Activated CD4-positive, alpha-beta T cell treated with anti-CD3 and anti-CD28 coated beads for 36 hours (primary cell): Measurements from ENCODE around the gene KCTD18. TPM values are rescaled to one million over a fixed set of nuclear protein-coding genes. Genes with fewer than 3 reads are reported as not detected.

Experiments used
- ATAC-seq: fragments of 200-7000 bp; cut with Tn5 transposase; one replicate; pipeline ENCODE4 v1.10.0; 2021; ENCODE audit warnings: mild to moderate bottlenecking, moderate library complexity
- CTCF ChIA-PET: fragments of 350-600 bp; sonication (Branson Sonifier 250); formaldehyde crosslinking; loops from one replicate; lab custom pipeline; 2021; ENCODE audit warnings: antibody characterized with exemption; lab: Charles Lee
- POLR2A ChIA-PET: fragments of 350-600 bp; sonication (Branson Sonifier 250); formaldehyde crosslinking; loops from one replicate; lab custom pipeline; 2021; ENCODE audit warnings: antibody characterized with exemption, inconsistent platforms; lab: Charles Lee
- DNase-seq: peaks from one replicate; pipeline ENCODE4 v3.0.0-alpha.2; 2020
- H3K27ac Mint-ChIP-seq: one replicate; pipeline ENCODE4 v1.8.0; 2021; ENCODE audit warnings: mixed read lengths
- H3K27me3 Mint-ChIP-seq: one replicate; pipeline ENCODE4 v1.8.0; 2021; ENCODE audit warnings: mixed read lengths
- H3K36me3 Mint-ChIP-seq: one replicate; pipeline ENCODE4 v1.8.0; 2021; ENCODE audit warnings: low read depth, mixed read lengths
- H3K4me1 Mint-ChIP-seq: one replicate; pipeline ENCODE4 v1.8.0; 2021; ENCODE audit warnings: mixed read lengths
- H3K4me3 Mint-ChIP-seq: one replicate; pipeline ENCODE4 v1.8.0; 2021; ENCODE audit warnings: mild to moderate bottlenecking, moderate library complexity, mixed read lengths
- H3K9me3 Mint-ChIP-seq: one replicate; pipeline ENCODE4 v1.8.0; 2021; ENCODE audit warnings: low read depth, mixed read lengths
- intact Hi-C, 2 experiments: fragments of 100-400 bp; cut with DNase I in 1 of 2; cut with micrococcal nuclease in 1 of 2; formaldehyde crosslinking; loops; one replicate each; pipeline versions ENCODE4 v1.14.2 to v1.15.1; 2022 to 2024; cut with DNase I, micrococcal nuclease
- total RNA-seq, 2 experiments: library from RNA; stranded (reverse); gene quantifications; one replicate each; pipeline ENCODE4 v1.2.3, GENCODE V29; 2021

The KCTD18 gene
- total RNA-seq, 2 experiments from 2014 or later = 15.9 to 17.4 TPM

DNA sequence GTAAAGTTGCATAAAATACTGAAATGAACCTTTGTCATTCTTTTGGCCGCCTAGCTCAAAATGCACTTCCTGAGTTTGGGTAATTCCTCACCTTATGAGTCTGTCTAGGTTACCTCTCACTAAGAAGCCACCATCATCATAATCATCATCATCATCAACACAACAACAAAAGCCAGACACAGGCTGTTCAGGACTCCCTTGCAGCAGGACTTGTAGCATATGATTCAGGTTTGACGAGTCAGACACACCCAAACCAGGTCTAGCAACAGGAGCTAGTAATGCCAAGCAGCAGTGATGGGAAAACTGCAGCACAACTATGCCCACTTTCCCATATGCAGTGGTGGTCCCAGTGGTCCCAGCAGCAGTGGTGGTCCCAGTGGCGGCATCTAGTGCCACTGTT, 13.3 kb upstream of the KCTD18 start:
- no peak for ATAC-seq
- peaks cover 3% of the 10 kb centered on the region for H3K36me3 Mint-ChIP-seq
- H3K9me3 Mint-ChIP-seq = no peaks in the 10 kb centered on the region
- H3K27me3 Mint-ChIP-seq = no peaks in the 10 kb centered on the region
- H3K4me1 Mint-ChIP-seq = peaks cover 21% of the 10 kb centered on the region
- CTCF ChIA-PET = interaction anchor here (1.1 to 4.4 kb wide), 5 partner anchors 8 to 535 kb away, joined by 3 to 22 read pairs (median 3); partner anchors contain the start of gene KCTD18
- POLR2A ChIA-PET = interaction anchor here (1.2 kb wide), 1 partner anchor 11 kb away, joined by 3 read pairs; no protein-coding TSS in a partner anchor
- H3K27ac Mint-ChIP-seq = no peak overlapping the region
- no peak overlapping the region for H3K4me3 Mint-ChIP-seq
- DNase-seq = no peak
- intact Hi-C loops = no loop called here

DNA sequence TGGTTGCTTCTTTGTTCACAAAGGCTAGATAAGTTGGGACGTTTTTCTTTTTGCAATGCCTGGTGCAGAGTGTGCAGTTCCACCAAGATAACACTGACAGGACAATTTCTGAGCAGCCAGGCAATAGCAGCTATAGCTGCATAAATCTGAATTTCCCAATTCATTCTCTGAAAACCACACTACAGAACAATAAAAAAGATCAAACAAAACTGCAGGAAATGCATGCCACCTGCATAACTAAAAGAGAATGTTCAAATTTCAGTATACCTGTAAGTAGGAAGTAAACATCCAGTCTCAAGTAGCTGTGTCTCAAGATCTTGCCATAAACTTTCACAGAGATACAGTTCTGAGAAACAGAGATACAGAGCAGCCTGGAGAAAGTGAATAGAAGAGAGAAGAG, 5.3 kb upstream of the KCTD18 start:
- CTCF ChIA-PET = interaction anchor here (0.7 to 1.4 kb wide), 4 partner anchors 8 to 803 kb away, joined by 3 to 5 read pairs (median 4); no protein-coding TSS in a partner anchor

DNA sequence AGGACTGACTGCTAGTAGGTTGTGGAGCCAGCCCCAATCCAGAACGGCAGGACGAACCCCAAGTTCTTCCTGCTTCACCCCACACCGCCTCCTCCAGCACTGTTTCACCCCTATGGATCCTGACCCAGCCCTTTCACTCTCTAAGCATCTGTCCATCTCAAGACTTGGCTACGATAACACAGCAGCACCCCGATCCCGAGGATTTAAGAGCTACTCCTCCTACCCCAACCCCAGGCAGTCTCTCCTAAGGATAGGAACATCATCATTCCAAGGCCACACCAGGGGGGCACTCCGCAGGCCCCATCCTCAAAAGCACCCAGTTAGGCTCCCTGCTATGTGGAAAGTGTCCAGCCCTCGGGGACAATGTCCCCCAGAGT, 645 bp downstream of the KCTD18 start:
- intact Hi-C loops = no loop called here
- peak; percentile 20 for DNase-seq
- POLR2A ChIA-PET = no interaction called here

More for the DNA sequence above, 5.3 kb upstream of the KCTD18 start:
- no peaks in the 10 kb centered on the region for H3K27me3 Mint-ChIP-seq
- intact Hi-C loops = no loop called here
- POLR2A ChIA-PET = no interaction called here
- no peak overlapping the region for H3K4me3 Mint-ChIP-seq
- no peak overlapping the region for H3K27ac Mint-ChIP-seq
- no peak for DNase-seq
- H3K9me3 Mint-ChIP-seq = peaks cover 2% of the 10 kb centered on the region
- H3K4me1 Mint-ChIP-seq = peaks cover 17% of the 10 kb centered on the region
- ATAC-seq = no peak
- H3K36me3 Mint-ChIP-seq = no peaks in the 10 kb centered on the region

DNA sequence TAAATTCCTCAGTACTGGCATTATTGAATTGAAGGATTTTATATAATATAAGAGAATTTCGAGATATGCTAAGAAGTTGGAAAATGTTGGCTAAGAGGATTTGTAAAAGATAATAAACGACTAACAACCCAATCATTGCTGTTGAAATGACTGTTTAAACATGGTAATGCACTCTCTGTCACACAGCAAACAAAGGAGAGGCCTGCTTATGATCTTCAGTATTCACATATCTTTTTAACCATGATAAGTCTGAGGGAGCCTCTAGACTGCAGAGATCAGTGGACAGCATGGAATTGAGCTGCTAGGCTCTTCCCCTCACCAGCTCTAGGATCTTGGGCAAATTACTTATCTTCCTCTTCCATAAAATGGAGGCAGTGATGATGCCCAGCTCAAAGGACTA, 2.7 kb downstream of the KCTD18 start:
- Mint-ChIP-seq H3K27ac (no peak overlapping the region), H3K4me1 (peaks cover 26% of the 10 kb centered on the region), H3K27me3 (no peaks in the 10 kb centered on the region), H3K36me3 (peaks cover 18% of the 10 kb centered on the region), H3K9me3 (no peaks in the 10 kb centered on the region), H3K4me3 (no peak overlapping the region)
- POLR2A ChIA-PET = interaction anchor here (0.6 to 0.7 kb wide), 2 partner anchors 48 to 201 kb away, joined by 3 read pairs; partner anchors contain the start of gene SPATS2L
- ATAC-seq (no peak), DNase-seq (no peak)
- intact Hi-C loops = no loop called here
- CTCF ChIA-PET = interaction anchor here (0.6 to 1.5 kb wide), 3 partner anchors 28 to 501 kb away, joined by 4 to 5 read pairs (median 4); no protein-coding TSS in a partner anchor

More for the DNA sequence above, 645 bp downstream of the KCTD18 start:
- Mint-ChIP-seq H3K9me3 (no peaks in the 10 kb centered on the region), H3K36me3 (peaks cover 8% of the 10 kb centered on the region), H3K4me1 (peaks cover 26% of the 10 kb centered on the region), H3K27ac (peak overlapping the region; percentile 92), H3K4me3 (peak overlapping the region; percentile 85), H3K27me3 (no peaks in the 10 kb centered on the region)
- no peak for ATAC-seq
- CTCF ChIA-PET = interaction anchor here (0.6 to 2.8 kb wide), 7 partner anchors 10 to 103 kb away, joined by 3 to 22 read pairs (median 4); partner anchors contain the start of gene SGO2

DNA sequence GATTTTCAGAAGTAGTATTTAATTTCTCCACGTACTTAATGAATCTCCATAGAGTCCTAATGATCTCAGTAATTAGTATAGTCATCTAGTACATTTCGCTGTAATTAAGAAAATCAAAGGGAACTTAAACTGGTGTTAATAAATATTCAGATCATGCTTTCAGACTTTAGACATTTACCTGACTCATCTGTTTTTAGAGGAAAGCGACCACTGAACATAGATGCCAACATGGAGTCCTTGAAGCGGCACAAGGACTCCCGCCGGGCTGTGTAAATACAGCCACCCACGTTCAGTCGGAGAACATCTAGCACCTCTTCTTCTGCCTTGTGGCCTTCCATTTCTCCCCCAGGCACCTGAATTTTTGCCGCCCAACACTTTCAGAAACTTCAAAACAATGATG, 3.2 kb downstream of the KCTD18 start:
- DNase-seq = no peak
- Mint-ChIP-seq H3K27me3 (no peaks in the 10 kb centered on the region), H3K9me3 (no peaks in the 10 kb centered on the region), H3K36me3 (peaks cover 18% of the 10 kb centered on the region), H3K4me1 (peaks cover 26% of the 10 kb centered on the region), H3K27ac (no peak overlapping the region), H3K4me3 (no peak overlapping the region)
- ATAC-seq = no peak
- ChIA-PET CTCF (interaction anchor here (0.6 to 1.5 kb wide), 3 partner anchors 13 to 500 kb away, joined by 3 to 5 read pairs (median 4); no protein-coding TSS in a partner anchor), POLR2A (no interaction called here)
- intact Hi-C loops = no loop called here

DNA sequence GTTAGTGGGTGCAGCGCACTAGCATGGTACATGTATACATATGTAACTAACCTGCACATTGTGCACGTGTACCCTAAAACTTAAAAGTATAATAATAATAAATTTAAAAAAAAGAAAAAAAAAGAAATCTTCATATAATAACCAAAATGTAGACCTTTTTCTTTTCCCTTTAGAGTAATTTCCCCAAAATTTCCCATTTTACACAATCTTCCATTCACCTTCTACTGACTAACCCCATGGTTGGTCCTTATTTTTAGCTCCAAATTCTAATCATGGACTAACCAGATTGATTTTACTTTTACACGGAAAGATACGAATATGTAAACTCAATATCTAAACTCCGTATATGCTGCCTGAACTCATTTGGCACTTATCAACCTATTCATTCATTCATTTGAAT, 7.7 kb downstream of the KCTD18 start:
- DNase-seq (no peak), ATAC-seq (no peak)
- ChIA-PET CTCF (interaction anchor here (0.7 to 1.2 kb wide), 4 partner anchors 13 to 522 kb away, joined by 3 to 4 read pairs (median 4); no protein-coding TSS in a partner anchor), POLR2A (interaction anchor here (0.7 kb wide), 1 partner anchor 85 kb away, joined by 4 read pairs; no protein-coding TSS in a partner anchor)
- Mint-ChIP-seq H3K4me3 (no peak overlapping the region), H3K27me3 (no peaks in the 10 kb centered on the region), H3K27ac (no peak overlapping the region), H3K4me1 (peaks cover 13% of the 10 kb centered on the region), H3K9me3 (no peaks in the 10 kb centered on the region), H3K36me3 (peaks cover 28% of the 10 kb centered on the region)
- intact Hi-C loops = no loop called here

DNA sequence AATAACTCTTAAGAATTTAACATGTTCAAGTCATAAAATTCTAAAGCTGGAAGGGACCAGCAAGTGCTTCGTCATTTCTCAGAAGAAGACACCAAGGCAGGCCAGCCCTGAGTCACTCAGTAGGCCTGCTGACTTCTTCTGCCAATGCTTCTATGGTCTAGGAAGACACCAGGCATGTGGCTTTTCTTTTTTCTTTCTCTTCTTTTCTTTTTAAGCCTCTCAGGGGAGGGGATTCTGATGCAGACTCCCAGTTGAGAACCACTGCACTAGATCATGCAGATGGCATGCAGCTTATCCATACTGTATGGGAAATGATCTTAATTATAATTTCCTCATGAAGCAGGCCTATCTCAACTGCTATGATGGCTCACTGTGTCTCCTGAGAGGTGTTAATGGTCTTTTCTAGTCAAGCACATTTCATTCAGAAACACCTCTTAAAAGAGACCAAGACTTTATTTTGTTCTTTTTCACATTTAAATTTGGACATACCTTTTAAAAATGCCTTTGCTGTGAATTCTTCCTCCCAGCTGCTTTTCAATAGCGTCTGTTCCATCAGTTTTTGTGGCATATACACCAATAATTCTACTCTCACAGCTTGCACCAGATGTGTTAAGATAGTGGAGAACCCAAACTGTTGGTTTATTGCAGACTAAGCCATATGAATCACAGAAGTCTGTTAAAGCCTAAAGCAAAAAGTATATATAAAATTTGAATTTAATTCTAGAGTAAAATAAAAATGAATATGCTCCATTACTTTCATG, 11.3 kb downstream of the KCTD18 start:
- ChIA-PET POLR2A (no interaction called here), CTCF (interaction anchor here (0.8 to 4.1 kb wide), 5 partner anchors 9 to 120 kb away, joined by 3 to 14 read pairs (median 4); partner anchors contain the start of gene KCTD18)
- Mint-ChIP-seq H3K4me1 (peaks cover 2% of the 10 kb centered on the region), H3K4me3 (no peak overlapping the region), H3K9me3 (no peaks in the 10 kb centered on the region), H3K27me3 (no peaks in the 10 kb centered on the region), H3K27ac (no peak overlapping the region), H3K36me3 (peaks cover 26% of the 10 kb centered on the region)
- no peak for DNase-seq
- ATAC-seq = no peak
- intact Hi-C loops = no loop called here

DNA sequence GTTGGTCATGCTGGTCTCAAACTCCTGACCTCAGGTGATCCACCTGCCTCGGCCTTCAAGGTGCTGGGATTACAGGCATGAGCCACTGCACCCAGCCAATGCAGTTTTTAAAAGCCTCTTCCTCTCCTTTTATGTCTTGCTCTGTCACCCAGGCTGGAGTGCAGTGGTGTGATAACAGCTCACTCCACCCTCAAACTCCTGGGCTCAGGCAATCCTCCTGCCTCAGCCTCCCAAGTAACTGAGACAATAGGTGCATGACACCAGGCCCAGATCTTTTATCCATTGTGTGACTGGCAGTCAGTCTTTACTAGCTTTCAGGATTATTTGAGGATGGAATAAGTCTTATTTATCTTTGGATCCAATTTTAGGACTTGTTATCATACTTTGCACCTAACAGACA, 13.2 kb downstream of the KCTD18 start:
- DNase-seq (no peak), ATAC-seq (no peak)
- intact Hi-C loops = no loop called here
- Mint-ChIP-seq H3K27me3 (no peaks in the 10 kb centered on the region), H3K4me1 (peaks cover 2% of the 10 kb centered on the region), H3K27ac (no peak overlapping the region), H3K4me3 (no peak overlapping the region), H3K9me3 (no peaks in the 10 kb centered on the region), H3K36me3 (peaks cover 26% of the 10 kb centered on the region)
- ChIA-PET CTCF (interaction anchor here (0.6 to 4.1 kb wide), 3 partner anchors 15 to 358 kb away, joined by 3 to 14 read pairs (median 3); no protein-coding TSS in a partner anchor), POLR2A (no interaction called here)

DNA sequence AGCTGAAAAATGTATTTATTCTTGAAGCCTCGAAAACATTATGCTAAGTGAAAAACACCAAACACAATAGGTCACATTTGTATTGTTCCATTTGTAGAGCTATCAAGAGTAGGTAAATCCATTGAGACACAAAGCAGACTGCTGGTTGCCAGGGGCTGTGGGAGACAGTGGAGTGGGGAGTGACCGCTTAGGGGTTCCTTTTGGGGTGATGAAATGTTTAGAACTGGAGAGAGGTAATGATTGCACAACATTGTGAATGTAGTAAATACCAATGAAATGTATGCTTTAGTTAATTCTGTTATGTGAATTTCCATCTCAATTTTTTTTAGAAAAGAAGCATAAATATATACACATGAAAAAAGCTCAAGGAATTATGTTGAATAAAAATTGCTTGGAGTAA, 15.8 kb downstream of the KCTD18 start:
- Mint-ChIP-seq H3K27ac (no peak overlapping the region), H3K4me3 (no peak overlapping the region), H3K9me3 (no peaks in the 10 kb centered on the region), H3K27me3 (no peaks in the 10 kb centered on the region), H3K36me3 (peaks cover 37% of the 10 kb centered on the region), H3K4me1 (no peaks in the 10 kb centered on the region)
- POLR2A ChIA-PET = no interaction called here
- CTCF ChIA-PET = interaction anchor here (0.8 to 2.3 kb wide), 5 partner anchors 10 to 69 kb away, joined by 3 to 13 read pairs (median 4); partner anchors contain the start of gene KCTD18
- ATAC-seq (no peak), DNase-seq (no peak)
- intact Hi-C loops = no loop called here

DNA sequence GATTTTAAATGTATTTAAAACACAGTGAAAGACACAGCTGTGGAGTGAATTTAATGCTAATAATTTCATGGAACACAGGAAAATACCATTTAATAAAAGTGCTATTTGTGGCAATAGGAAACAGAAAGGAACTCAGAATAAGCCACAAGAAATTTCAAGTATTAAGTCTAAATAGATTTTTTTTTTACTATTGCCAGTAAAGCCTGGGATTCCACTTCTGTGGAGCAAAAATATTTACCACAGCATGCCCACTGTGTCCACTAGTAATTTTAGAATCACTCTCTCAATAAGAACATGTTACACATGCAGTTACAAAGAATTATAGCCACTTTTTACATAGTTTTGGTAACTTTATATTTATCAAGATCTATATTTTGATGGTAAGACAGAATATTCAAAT, 17.2 kb downstream of the KCTD18 start:
- CTCF ChIA-PET = interaction anchor here (1.2 to 2.3 kb wide), 3 partner anchors 9 to 512 kb away, joined by 4 to 13 read pairs (median 6); partner anchors contain the start of gene KCTD18
- POLR2A ChIA-PET = no interaction called here
- no peak for DNase-seq
- no peaks in the 10 kb centered on the region for H3K4me1 Mint-ChIP-seq
- H3K4me3 Mint-ChIP-seq = no peak overlapping the region
- ATAC-seq = no peak
- no peak overlapping the region for H3K27ac Mint-ChIP-seq
- intact Hi-C loops = no loop called here
- no peaks in the 10 kb centered on the region for H3K9me3 Mint-ChIP-seq
- peaks cover 33% of the 10 kb centered on the region for H3K36me3 Mint-ChIP-seq
- no peaks in the 10 kb centered on the region for H3K27me3 Mint-ChIP-seq

DNA sequence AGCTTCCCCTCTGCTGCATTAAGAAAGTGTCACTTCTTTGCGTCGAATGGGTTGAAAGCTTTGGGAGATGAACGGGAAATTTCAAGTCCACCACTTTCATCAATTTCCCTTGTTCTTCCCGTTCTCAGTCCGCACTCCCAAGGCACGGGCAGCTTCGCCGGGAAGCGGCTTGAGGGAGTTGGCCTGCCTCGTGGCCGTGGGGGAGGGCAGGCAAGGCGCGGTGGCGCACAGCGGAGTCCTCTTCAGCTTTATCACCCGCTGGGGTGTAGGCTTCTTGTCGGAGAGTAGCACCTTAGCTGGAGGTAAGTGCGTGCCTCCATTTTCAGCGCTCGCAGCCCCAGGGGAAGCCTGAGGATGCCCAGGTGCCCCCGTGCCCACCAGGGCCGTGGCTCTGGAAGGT, 19.9 kb downstream of the KCTD18 start:
- Mint-ChIP-seq H3K4me3 (no peak overlapping the region), H3K27me3 (no peaks in the 10 kb centered on the region)

More for the DNA sequence above, 19.9 kb downstream of the KCTD18 start:
- DNase-seq (no peak), ATAC-seq (no peak)
- Mint-ChIP-seq H3K9me3 (no peaks in the 10 kb centered on the region), H3K27ac (no peak overlapping the region), H3K4me1 (no peaks in the 10 kb centered on the region), H3K36me3 (peaks cover 26% of the 10 kb centered on the region)
- CTCF ChIA-PET = interaction anchor here (0.8 to 1.1 kb wide), 3 partner anchors 8 to 12 kb away, joined by 3 read pairs; no protein-coding TSS in a partner anchor
- intact Hi-C loops = no loop called here
- POLR2A ChIA-PET = no interaction called here
